Activated CD4-positive, alpha-beta memory T cell treated with anti-CD3 and anti-CD28 coated beads, Interleukin-2, amount 10 ng/mL, durations not matched to agents 7 days and 5 days (primary cell): Measurements from ENCODE around the gene LOXL1. TPM values are rescaled to one million over a fixed set of nuclear protein-coding genes. Genes with fewer than 3 reads are reported as not detected.

Experiments used
- CTCF ChIA-PET: fragments of 350-600 bp; sonication (Branson Sonifier 250); formaldehyde crosslinking; loops from one replicate; lab custom pipeline; 2021; ENCODE audit warnings: antibody characterized with exemption, inconsistent platforms; lab: Charles Lee
- POLR2A ChIA-PET: fragments of 350-600 bp; sonication (Branson Sonifier 250); formaldehyde crosslinking; loops from one replicate; lab custom pipeline; 2021; ENCODE audit warnings: antibody characterized with exemption; lab: Charles Lee
- DNase-seq: peaks from one replicate; pipeline ENCODE4 v3.0.0-alpha.2; 2020
- H3K27ac Mint-ChIP-seq: one replicate; pipeline ENCODE4 v1.8.0; 2021; ENCODE audit warnings: mild to moderate bottlenecking, mixed read lengths
- H3K27me3 Mint-ChIP-seq: one replicate; pipeline ENCODE4 v1.8.0; 2021; ENCODE audit warnings: mixed read lengths
- H3K36me3 Mint-ChIP-seq: one replicate; pipeline ENCODE4 v1.8.0; 2021; ENCODE audit warnings: low read depth, mixed read lengths
- H3K4me1 Mint-ChIP-seq: one replicate; pipeline ENCODE4 v1.8.0; 2021; ENCODE audit warnings: mixed read lengths
- H3K4me3 Mint-ChIP-seq: one replicate; pipeline ENCODE4 v1.8.0; 2021; ENCODE audit warnings: mild to moderate bottlenecking, mixed read lengths
- H3K9me3 Mint-ChIP-seq: one replicate; pipeline ENCODE4 v1.8.0; 2021; ENCODE audit warnings: mixed read lengths
- total RNA-seq, 2 experiments: library from RNA; stranded (reverse); gene quantifications; one replicate each; pipeline ENCODE4 v1.2.3, GENCODE V29; 2021

Gene LOXL1
- total RNA-seq = 10 to 100 TPM in 1 of 2 experiments, 1 to 10 TPM in 1; 9.1 to 10.9 TPM

GRCh38 chr15:73926219-73927002 lies at the start of gene LOXL1:
Gene LOXL1, plus strand, starts transcription at chr15:73926462. Its CDS starts 322 bp downstream, at chr15:73926784.
- Mint-ChIP-seq H3K4me1 (peaks cover 76% of the 10 kb centered on the region), H3K27ac (peak within 1 kb of the TSS; percentile 41), H3K27me3 (no peaks in the 10 kb centered on the region), H3K4me3 (peak within 1 kb of the TSS; percentile 67), H3K9me3 (no peaks in the 10 kb centered on the region), H3K36me3 (peaks cover 5% of the 10 kb centered on the region)
- no peak for DNase-seq
- POLR2A ChIA-PET = interaction anchor here (0.9 to 2.3 kb wide), 5 partner anchors 10 to 68 kb away, joined by 3 to 17 read pairs (median 7); partner anchors contain the start of gene PML
- CTCF ChIA-PET = interaction anchor here (0.6 to 3.4 kb wide), 7 partner anchors 19 to 68 kb away, joined by 3 to 27 read pairs (median 11); partner anchors contain the start of genes PML and TBC1D21

GRCh38 chr15:73879426-73879825 lies 46.8 kb upstream of the LOXL1 start:
- no peak overlapping the region for H3K27ac Mint-ChIP-seq
- DNase-seq = no peak
- no peak overlapping the region for H3K4me3 Mint-ChIP-seq
- H3K4me1 Mint-ChIP-seq = no peaks in the 10 kb centered on the region
- CTCF ChIA-PET = interaction anchor here (0.8 kb wide), 2 partner anchors 27 to 49 kb away, joined by 3 to 4 read pairs; no protein-coding TSS in a partner anchor
- POLR2A ChIA-PET = no interaction called here
- H3K36me3 Mint-ChIP-seq = no peaks in the 10 kb centered on the region
- no peaks in the 10 kb centered on the region for H3K9me3 Mint-ChIP-seq
- H3K27me3 Mint-ChIP-seq = peaks cover 21% of the 10 kb centered on the region

- Mint-ChIP-seq H3K36me3 (no peaks in the 10 kb centered on the region), H3K9me3 (no peaks in the 10 kb centered on the region), H3K4me3 (no peak overlapping the region), H3K27ac (no peak overlapping the region), H3K27me3 (peaks cover 18% of the 10 kb centered on the region), H3K4me1 (no peaks in the 10 kb centered on the region)
- POLR2A ChIA-PET = no interaction called here
- CTCF ChIA-PET = interaction anchor here (1.5 kb wide), 1 partner anchor 8 kb away, joined by 5 read pairs; the partner anchor contains the start of gene TBC1D21
- no peak for DNase-seq
These were observed 44.5 kb upstream of the LOXL1 start for GRCh38 chr15:73881579-73882320.

GRCh38 chr15:73882761-73883419 lies 43.4 kb upstream of the LOXL1 start:
- H3K4me1 Mint-ChIP-seq = no peaks in the 10 kb centered on the region
- POLR2A ChIA-PET = no interaction called here
- CTCF ChIA-PET = interaction anchor here (1.5 kb wide), 1 partner anchor 9 kb away, joined by 5 read pairs; the partner anchor contains the start of gene TBC1D21

GRCh38 chr15:73884159-73884558 lies 42.1 kb upstream of the LOXL1 start:
- no peaks in the 10 kb centered on the region for H3K9me3 Mint-ChIP-seq
- no peak for DNase-seq
- no peaks in the 10 kb centered on the region for H3K36me3 Mint-ChIP-seq
- POLR2A ChIA-PET = no interaction called here
- CTCF ChIA-PET = no interaction called here
- H3K4me3 Mint-ChIP-seq = no peak overlapping the region
- no peaks in the 10 kb centered on the region for H3K4me1 Mint-ChIP-seq
- no peak overlapping the region for H3K27ac Mint-ChIP-seq
- H3K27me3 Mint-ChIP-seq = peaks cover 20% of the 10 kb centered on the region

More at GRCh38 chr15:73882761-73883419, 43.4 kb upstream of the LOXL1 start:
- H3K27ac Mint-ChIP-seq = no peak overlapping the region
- H3K27me3 Mint-ChIP-seq = peaks cover 15% of the 10 kb centered on the region
- DNase-seq = no peak
- no peaks in the 10 kb centered on the region for H3K36me3 Mint-ChIP-seq
- H3K9me3 Mint-ChIP-seq = no peaks in the 10 kb centered on the region
- H3K4me3 Mint-ChIP-seq = no peak overlapping the region

- no peaks in the 10 kb centered on the region for H3K9me3 Mint-ChIP-seq
- H3K4me1 Mint-ChIP-seq = no peaks in the 10 kb centered on the region
- peaks cover 27% of the 10 kb centered on the region for H3K27me3 Mint-ChIP-seq
- no peak overlapping the region for H3K27ac Mint-ChIP-seq
- H3K36me3 Mint-ChIP-seq = no peaks in the 10 kb centered on the region
- no peak for DNase-seq
- CTCF ChIA-PET = interaction anchor here (1.2 kb wide), 1 partner anchor 11 kb away, joined by 3 read pairs; no protein-coding TSS in a partner anchor
- H3K4me3 Mint-ChIP-seq = no peak overlapping the region
- POLR2A ChIA-PET = no interaction called here
These were observed 40.1 kb upstream of the LOXL1 start for GRCh38 chr15:73885954-73886700.

- Mint-ChIP-seq H3K36me3 (no peaks in the 10 kb centered on the region), H3K27me3 (peaks cover 28% of the 10 kb centered on the region), H3K4me1 (no peaks in the 10 kb centered on the region), H3K9me3 (no peaks in the 10 kb centered on the region), H3K4me3 (no peak overlapping the region), H3K27ac (no peak overlapping the region)
- ChIA-PET POLR2A (no interaction called here), CTCF (interaction anchor here (1.2 kb wide), 1 partner anchor 11 kb away, joined by 3 read pairs; no protein-coding TSS in a partner anchor)
- DNase-seq = no peak
These were observed 39.4 kb upstream of the LOXL1 start for GRCh38 chr15:73886717-73887345.

- Mint-ChIP-seq H3K36me3 (no peaks in the 10 kb centered on the region), H3K27me3 (peaks cover 22% of the 10 kb centered on the region), H3K4me1 (no peaks in the 10 kb centered on the region), H3K9me3 (no peaks in the 10 kb centered on the region), H3K4me3 (no peak overlapping the region), H3K27ac (no peak overlapping the region)
- CTCF ChIA-PET = no interaction called here
- DNase-seq = no peak
- POLR2A ChIA-PET = no interaction called here
These were observed 38.8 kb upstream of the LOXL1 start for GRCh38 chr15:73887481-73887880.

GRCh38 chr15:73888224-73889041 lies 37.8 kb upstream of the LOXL1 start:
- DNase-seq = no peak
- Mint-ChIP-seq H3K27me3 (peaks cover 27% of the 10 kb centered on the region), H3K4me1 (no peaks in the 10 kb centered on the region), H3K4me3 (no peak overlapping the region), H3K36me3 (no peaks in the 10 kb centered on the region), H3K27ac (no peak overlapping the region), H3K9me3 (peaks cover 5% of the 10 kb centered on the region)
- ChIA-PET CTCF (interaction anchor here (1.4 kb wide), 1 partner anchor 9 kb away, joined by 4 read pairs; no protein-coding TSS in a partner anchor), POLR2A (no interaction called here)

GRCh38 chr15:73889053-73889761 lies 37.1 kb upstream of the LOXL1 start:
- H3K27ac Mint-ChIP-seq = no peak overlapping the region
- CTCF ChIA-PET = interaction anchor here (1.4 kb wide), 1 partner anchor 8 kb away, joined by 4 read pairs; no protein-coding TSS in a partner anchor

GRCh38 chr15:73889762-73890124 lies 36.5 kb upstream of the LOXL1 start:
- H3K4me3 Mint-ChIP-seq = no peak overlapping the region
- POLR2A ChIA-PET = no interaction called here
- H3K36me3 Mint-ChIP-seq = no peaks in the 10 kb centered on the region
- no peak overlapping the region for H3K27ac Mint-ChIP-seq
- CTCF ChIA-PET = no interaction called here
- H3K4me1 Mint-ChIP-seq = no peaks in the 10 kb centered on the region
- H3K9me3 Mint-ChIP-seq = peaks cover 5% of the 10 kb centered on the region
- no peak for DNase-seq
- H3K27me3 Mint-ChIP-seq = peaks cover 27% of the 10 kb centered on the region

More at GRCh38 chr15:73889053-73889761, 37.1 kb upstream of the LOXL1 start:
- Mint-ChIP-seq H3K4me1 (no peaks in the 10 kb centered on the region), H3K4me3 (no peak overlapping the region), H3K36me3 (no peaks in the 10 kb centered on the region), H3K27me3 (peaks cover 27% of the 10 kb centered on the region), H3K9me3 (peaks cover 5% of the 10 kb centered on the region)
- POLR2A ChIA-PET = no interaction called here
- no peak for DNase-seq
